Esophagus squamous epithelium (tissue), 4 donors: Measurements from ENCODE around the gene S100A10.

Experiments
- CTCF ChIP-seq, 6 experiments: fragments of 450-650 bp in 4 of 6; fragments of 200-600 bp in 2 of 6; sonication (generic) in 2 of 6; IDR thresholded peaks; one replicate each; pipeline ENCODE4 v1.5.1; 2016 to 2019; ENCODE audit warnings: antibody characterized with exemption in 6 of 6, mild to moderate bottlenecking in 4 of 6, moderate library complexity in 4 of 6
- POLR2A ChIP-seq, 4 donors: fragments of 450-650 bp; IDR thresholded peaks; one replicate each; pipeline ENCODE4 v1.6.1; 2017; ENCODE audit warnings: antibody characterized with exemption in 4 of 4, mild to moderate bottlenecking in 4 of 4, moderate library complexity in 3 of 4

- TF ChIP-seq POLR2A (IDR thresholded peaks at IDR 0.05) (peak in 1 of 4 donors; percentile 16), CTCF (IDR thresholded peaks at IDR 0.05) (peak in 1 of 6 experiments; percentile 32)
Measured at GRCh38 chr1:152003846-152004442, 10.3 kb upstream of the S100A10 start.
